IMR-90 (cell line): ENCODE measurements around the gene GZMM. TPM values are rescaled to one million over a fixed set of nuclear protein-coding genes. Genes with fewer than 3 reads are reported as not detected.

Experiments used
- ATAC-seq: fragments of 200-7000 bp; cut with Tn5 transposase; 2 replicates; pipeline ENCODE4 v1.9.1; 2020; ENCODE audit warnings: low read depth, mild to moderate bottlenecking, moderate library complexity
- BruUV-seq: library from RNA; stranded (reverse); fragments of 400-500 nt; replicated peaks from 2 replicates; lab custom pipeline; 2021; lab: Mats Ljungman, UMichigan
- CTCF ChIA-PET: fragments of 300-600 bp; formaldehyde crosslinking; extraction: SDS; loops from one replicate; lab custom pipeline; 2021; ENCODE audit warnings: antibody characterized with exemption; lab: Yijun Ruan, JAX
- POLR2A ChIA-PET: fragments of 300-600 bp; sonication (Branson Sonifier 250); formaldehyde crosslinking; loops from one replicate; lab custom pipeline; 2022; ENCODE audit warnings: antibody characterized with exemption; ENCODE audit not compliant: unreplicated experiment; lab: Charles Lee
- DNase-seq: peaks from one replicate; pipeline ENCODE4 v3.0.0; 2013
- H2AFZ ChIP-seq: replicated peaks from 2 replicates; pipeline ENCODE3; 2013; ENCODE audit warnings: low read length, mild to moderate bottlenecking; ENCODE audit not compliant: poor library complexity
- H2AK5ac ChIP-seq: 2 replicates; pipeline ENCODE4 v1.6.1; 2013; ENCODE audit warnings: low read depth, low read length, inconsistent platforms
- H2AK9ac ChIP-seq: replicated peaks from 2 replicates; pipeline ENCODE3; 2013; ENCODE audit warnings: mild to moderate bottlenecking, low read depth, low read length, moderate library complexity; ENCODE audit not compliant: poor library complexity
- H2BK120ac ChIP-seq: 2 replicates; pipeline ENCODE4 v1.6.1; 2013; ENCODE audit warnings: low read depth, low read length, inconsistent platforms
- H2BK15ac ChIP-seq: 3 replicates; pipeline ENCODE4 v1.6.1; 2013; ENCODE audit warnings: low read depth, low read length, inconsistent platforms
- H2BK20ac ChIP-seq: 2 replicates; pipeline ENCODE4 v1.6.1; 2013; ENCODE audit warnings: low read depth, mild to moderate bottlenecking, inconsistent platforms, low read length, moderate library complexity
- H2BK5ac ChIP-seq: 2 replicates; pipeline ENCODE4 v1.6.1; 2013; ENCODE audit warnings: mild to moderate bottlenecking, low read depth, low read length, inconsistent platforms; ENCODE audit not compliant: poor library complexity, severe bottlenecking
- H3K14ac ChIP-seq: replicated peaks from 2 replicates; pipeline ENCODE4 v1.6.1; 2013; ENCODE audit warnings: low read depth, low read length, inconsistent platforms
- H3K18ac ChIP-seq: 2 replicates; pipeline ENCODE4 v1.6.1; 2013; ENCODE audit warnings: low read depth, low read length, control low read depth
- H3K23ac ChIP-seq: 2 replicates; pipeline ENCODE4 v1.6.1; 2013; ENCODE audit warnings: low read depth, low read length, inconsistent platforms
- H3K27ac ChIP-seq: 2 replicates; pipeline ENCODE4 v1.5.1; 2013; ENCODE audit warnings: mild to moderate bottlenecking, control low read depth, low read length; ENCODE audit not compliant: insufficient read depth
- H3K27me3 ChIP-seq: 2 replicates; pipeline ENCODE4 v1.6.1; 2013; ENCODE audit warnings: low read length; ENCODE audit not compliant: control insufficient read depth, insufficient read depth
- H3K36me3 ChIP-seq: 2 replicates; pipeline ENCODE4 v1.6.1; 2013; ENCODE audit warnings: low read length, mixed read lengths; ENCODE audit not compliant: control insufficient read depth, insufficient read depth
- H3K4ac ChIP-seq: 2 replicates; pipeline ENCODE4 v1.6.1; 2013; ENCODE audit warnings: low read depth, low read length, inconsistent platforms
- H3K4me1 ChIP-seq: 2 replicates; pipeline ENCODE4 v1.6.1; 2013; ENCODE audit warnings: low read length, mixed read lengths; ENCODE audit not compliant: control insufficient read depth, insufficient read depth
- H3K4me2 ChIP-seq: 2 replicates; pipeline ENCODE4 v1.6.1; 2013; ENCODE audit warnings: low read depth, mild to moderate bottlenecking, control low read depth, low read length, moderate library complexity
- H3K4me3 ChIP-seq: 2 replicates; pipeline ENCODE4 v1.5.1; 2013; ENCODE audit warnings: low read depth, mild to moderate bottlenecking, control low read depth, low read length, moderate library complexity; ENCODE audit not compliant: insufficient read depth
- H3K56ac ChIP-seq: 2 replicates; pipeline ENCODE4 v1.6.1; 2013; ENCODE audit warnings: low read length, inconsistent platforms; ENCODE audit not compliant: insufficient read depth; ENCODE audit errors: extremely low read depth
- H3K79me1 ChIP-seq, 2 experiments: 2 replicates each; pipeline ENCODE4 v1.6.1; 2013; ENCODE audit warnings: low read length in 2 of 2, inconsistent platforms in 1 of 2, low read depth in 1 of 2
- H3K9ac ChIP-seq: 2 replicates; pipeline ENCODE4 v1.6.1; 2013; ENCODE audit warnings: low read depth, low read length, control low read depth
- H3K9me1 ChIP-seq: 2 replicates; pipeline ENCODE4 v1.6.1; 2013; ENCODE audit warnings: low read length, inconsistent platforms; ENCODE audit not compliant: insufficient read depth
- H3K9me3 ChIP-seq: 2 replicates; pipeline ENCODE4 v1.6.1; 2013; ENCODE audit warnings: low read length; ENCODE audit not compliant: control insufficient read depth, insufficient read depth
- H4K20me1 ChIP-seq: 2 replicates; pipeline ENCODE4 v1.6.1; 2013; ENCODE audit warnings: low read length, inconsistent platforms; ENCODE audit not compliant: insufficient read depth
- H4K5ac ChIP-seq: 2 replicates; pipeline ENCODE4 v1.6.1; 2013; ENCODE audit warnings: mild to moderate bottlenecking, low read depth, low read length, control low read depth
- H4K8ac ChIP-seq, 2 experiments: 2 replicates each; pipeline ENCODE4 v1.6.1; 2013; ENCODE audit warnings: low read depth in 2 of 2, low read length in 2 of 2, control low read depth in 1 of 2, inconsistent platforms in 1 of 2
- H4K91ac ChIP-seq: 2 replicates; pipeline ENCODE4 v1.6.1; 2013; ENCODE audit warnings: low read depth, low read length, inconsistent platforms; ENCODE audit not compliant: insufficient read depth
- CHD1 ChIP-seq: IDR thresholded peaks from 2 replicates; pipeline ENCODE4 v1.6.1; 2012; ENCODE audit warnings: low read depth, low read length, improper control_type of control experiment
- FOS ChIP-seq: fragments of 150-350 bp; IDR thresholded peaks from 2 replicates; pipeline ENCODE4 v1.6.1; 2016; ENCODE audit warnings: low read depth, low read length
- MAZ ChIP-seq: IDR thresholded peaks from 2 replicates; pipeline ENCODE4 v1.6.1; 2012; ENCODE audit warnings: low read depth, mild to moderate bottlenecking, low read length, improper control_type of control experiment, moderate library complexity, borderline replicate concordance
- MXI1 ChIP-seq: IDR thresholded peaks from 2 replicates; pipeline ENCODE4 v1.6.1; 2012; ENCODE audit warnings: low read depth, mild to moderate bottlenecking, low read length, moderate library complexity, borderline replicate concordance
- RAD21 ChIP-seq: IDR thresholded peaks from 2 replicates; pipeline ENCODE4 v1.6.1; 2012; ENCODE audit warnings: low read length, improper control_type of control experiment
- WGBS, 2 experiments: methylation state at CpG; one replicate each; pipeline versions ENCODE4 v1.1.5 to v1.1.7; 2013; ENCODE audit warnings: missing lambda C conversion rate in 2 of 2; ENCODE audit not compliant: insufficient read length in 1 of 2; ENCODE audit errors: extremely low coverage in 2 of 2; 5-methylcytosine and 5-hydroxymethylcytosine counted together
- dilution Hi-C: fragments of 300-500 bp; cut with HindIII; formaldehyde crosslinking; loops from one replicate; pipeline ENCODE4 v1.14.3; 2018; ENCODE audit warnings: low sequenced_read_pairs; ENCODE audit not compliant: unreplicated experiment
- in situ Hi-C: fragments of 300-500 bp; cut with MboI; formaldehyde crosslinking; loops from 3 replicates; pipeline ENCODE4 v1.14.3; 2019; ENCODE audit warnings: low sequenced_read_pairs, inconsistent platforms, mixed read lengths
- intact Hi-C: fragments of 100-400 bp; cut with micrococcal nuclease; formaldehyde crosslinking; loops from 2 replicates; pipeline ENCODE4 v1.10.0; 2022
- polyA plus RNA-seq, 3 experiments: library from polyadenylated mRNA; depleted of rRNA; stranded (reverse); fragments of >200 nt; gene quantifications; 2 replicates each; pipeline ENCODE4 v1.2.3, GENCODE V29; 2012; ENCODE audit warnings: low replicate concordance in 1 of 3
- total RNA-seq: library from RNA; depleted of rRNA; stranded (reverse); fragments of >200 nt; gene quantifications from 2 replicates; pipeline ENCODE4 v1.2.3, GENCODE V29; 2012
- TF ChIP-seq, protein P1 (sequence below): conservative IDR thresholded peaks from 2 replicates; pipeline ENCODE4 v1.5.1; 2012; ENCODE audit warnings: mild to moderate bottlenecking, low read depth, low read length, improper control_type of control experiment

The GZMM gene
- total and polyA plus RNA-seq, 2 of the 4 experiments (the other 2 are of a cell fraction) = 0.24 TPM; not detected in 1

DNA sequence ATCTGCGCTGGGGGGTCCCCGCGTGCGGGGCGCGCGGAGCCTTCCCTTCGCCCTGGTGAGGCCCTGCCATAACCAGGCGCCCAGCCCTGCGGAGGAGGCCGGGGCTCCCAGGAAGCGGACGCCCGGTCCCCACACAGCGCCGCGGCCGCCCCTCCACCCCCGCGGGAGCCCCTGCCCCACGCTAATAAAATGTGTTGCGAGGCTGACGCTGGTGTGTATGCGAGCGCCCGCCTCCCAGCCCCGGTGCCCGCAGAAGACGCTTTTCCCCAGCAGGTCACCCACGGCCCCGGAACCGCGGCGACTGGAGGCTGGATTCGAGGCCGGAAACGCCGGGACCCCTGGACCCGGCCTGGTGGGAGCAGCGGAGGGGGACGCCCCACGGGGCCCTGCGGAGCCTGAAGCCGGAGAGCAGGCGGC is 24.4 kb upstream of the GZMM start:
- no peak overlapping the region for H3K4me3 ChIP-seq
- 76% methylated on average over 9 of the region's 45 CpGs; no CpG with 5 or more reads in 1 of the 2 experiments for whole genome bisulfite sequencing, 2 experiments

More for the DNA sequence above, 24.4 kb upstream of the GZMM start:
- dilution Hi-C loops = no loop called here
- no peak overlapping the region for H2AK5ac ChIP-seq
- intact Hi-C loops = no loop called here
- BruUV-seq = no TSS peak
- H3K4me1 ChIP-seq = peaks cover 12% of the 10 kb centered on the region
- H2AFZ ChIP-seq = no peak overlapping the region
- DNase-seq (no peak), ATAC-seq (no peak)
- no peak overlapping the region for H2BK120ac ChIP-seq
- H3K9me3 ChIP-seq = peaks cover 4% of the 10 kb centered on the region
- no peaks in the 10 kb centered on the region for H3K27me3 ChIP-seq
- H2BK20ac ChIP-seq = no peak overlapping the region
- H2BK5ac ChIP-seq = no peak overlapping the region
- no peak overlapping the region for H3K23ac ChIP-seq
- H4K5ac ChIP-seq = no peak overlapping the region
- POLR2A ChIA-PET = no interaction called here
- H4K8ac ChIP-seq = no peak overlapping the region
- H3K79me1 ChIP-seq = peaks cover 1 to 6% of the 10 kb centered on the region in 2 experiments; a peak in 3 of 4 replicates
- no peak overlapping the region for H3K18ac ChIP-seq
- no peak overlapping the region for H2BK15ac ChIP-seq
- H4K91ac ChIP-seq = no peak overlapping the region
- no peaks in the 10 kb centered on the region; the same call in 1 of the 2 replicates for H4K20me1 ChIP-seq
- in situ Hi-C loops = no loop called here
- no peak overlapping the region for H3K4ac ChIP-seq
- H3K4me2 ChIP-seq = no peak overlapping the region
- TF ChIP-seq MXI1 (no peak), RAD21 (no peak), MAZ (no peak), FOS (no peak), CHD1 (no peak)
- TF ChIP-seq, protein P1, sequence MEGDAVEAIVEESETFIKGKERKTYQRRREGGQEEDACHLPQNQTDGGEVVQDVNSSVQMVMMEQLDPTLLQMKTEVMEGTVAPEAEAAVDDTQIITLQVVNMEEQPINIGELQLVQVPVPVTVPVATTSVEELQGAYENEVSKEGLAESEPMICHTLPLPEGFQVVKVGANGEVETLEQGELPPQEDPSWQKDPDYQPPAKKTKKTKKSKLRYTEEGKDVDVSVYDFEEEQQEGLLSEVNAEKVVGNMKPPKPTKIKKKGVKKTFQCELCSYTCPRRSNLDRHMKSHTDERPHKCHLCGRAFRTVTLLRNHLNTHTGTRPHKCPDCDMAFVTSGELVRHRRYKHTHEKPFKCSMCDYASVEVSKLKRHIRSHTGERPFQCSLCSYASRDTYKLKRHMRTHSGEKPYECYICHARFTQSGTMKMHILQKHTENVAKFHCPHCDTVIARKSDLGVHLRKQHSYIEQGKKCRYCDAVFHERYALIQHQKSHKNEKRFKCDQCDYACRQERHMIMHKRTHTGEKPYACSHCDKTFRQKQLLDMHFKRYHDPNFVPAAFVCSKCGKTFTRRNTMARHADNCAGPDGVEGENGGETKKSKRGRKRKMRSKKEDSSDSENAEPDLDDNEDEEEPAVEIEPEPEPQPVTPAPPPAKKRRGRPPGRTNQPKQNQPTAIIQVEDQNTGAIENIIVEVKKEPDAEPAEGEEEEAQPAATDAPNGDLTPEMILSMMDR = no peak
- peaks cover 8% of the 10 kb centered on the region; the same call in 1 of the 2 replicates for H3K36me3 ChIP-seq
- CTCF ChIA-PET = no interaction called here
- H3K27ac ChIP-seq = no peak overlapping the region
- H3K9ac ChIP-seq = no peak overlapping the region
- H3K56ac ChIP-seq = no peak overlapping the region
- H2AK9ac ChIP-seq = no peak overlapping the region
- H3K9me1 ChIP-seq = 0 out of 2 replicates have a peak, but pooled peaks cover under 1% of the 10 kb centered on the region
- H3K14ac ChIP-seq = no peak overlapping the region
